Subcutaneous abdominal adipose tissue (tissue), 5 donors: ENCODE data around the gene FTO.

Experiments
- H3K27ac ChIP-seq: one replicate; pipeline ENCODE4 v1.7.0; 2013; ENCODE audit warnings: low read depth, mild to moderate bottlenecking, inconsistent platforms, low read length, moderate library complexity
- H3K27me3 ChIP-seq, 5 donors: one replicate each; pipeline ENCODE4 v1.7.0; 2013; ENCODE audit warnings: low read length in 5 of 5, inconsistent platforms in 1 of 5; ENCODE audit not compliant: control insufficient read depth in 5 of 5, insufficient read depth in 4 of 5
- H3K36me3 ChIP-seq, 5 donors: one replicate each; pipeline ENCODE4 v1.7.0; 2013; ENCODE audit warnings: low read length in 5 of 5; ENCODE audit not compliant: control insufficient read depth in 5 of 5, insufficient read depth in 5 of 5
- H3K4me1 ChIP-seq, 5 donors: one replicate each; pipeline ENCODE4 v1.7.0; 2013; ENCODE audit warnings: low read length in 5 of 5, mild to moderate bottlenecking in 3 of 5, moderate library complexity in 1 of 5; ENCODE audit not compliant: control insufficient read depth in 5 of 5, insufficient read depth in 5 of 5
- H3K4me3 ChIP-seq, 5 donors: one replicate each; pipeline ENCODE4 v1.7.0; 2013; ENCODE audit warnings: low read length in 5 of 5, low read depth in 1 of 5
- H3K9ac ChIP-seq, 5 donors: one replicate each; pipeline ENCODE4 v1.7.0; 2013; ENCODE audit warnings: low read length in 5 of 5, mild to moderate bottlenecking in 4 of 5, moderate library complexity in 3 of 5
- H3K9me3 ChIP-seq, 5 donors: one replicate each; pipeline ENCODE4 v1.7.0; 2013; ENCODE audit warnings: low read length in 5 of 5; ENCODE audit not compliant: control insufficient read depth in 5 of 5
- donor health status: healthy.
- donor health status: healthy.
- donor health status: healthy.
- donor health status: healthy.
- donor health status: healthy.

The FTO gene

DNA sequence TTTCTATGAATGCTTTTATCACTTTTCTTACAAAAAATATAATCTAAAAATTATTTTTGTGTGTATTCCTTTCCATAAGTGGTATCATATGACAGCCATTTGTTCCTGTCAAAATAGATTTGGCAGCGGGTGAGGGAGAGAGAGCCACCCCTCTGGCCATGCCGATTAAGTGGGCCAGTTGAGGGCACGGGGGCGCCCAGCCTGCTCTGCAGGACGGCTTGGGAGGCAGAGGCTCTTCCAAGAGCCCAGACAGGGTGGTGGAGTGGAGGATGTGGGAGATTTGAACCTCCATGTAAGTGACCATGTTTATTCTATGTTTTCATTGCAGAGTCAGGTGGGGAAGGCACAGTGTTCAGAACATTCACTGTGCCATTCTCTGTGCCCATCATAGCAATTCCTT, 493.8 kb downstream of the FTO start:
- Histone ChIP-seq H3K27me3 (peaks cover 0 to 3% (median 0%) of the 10 kb centered on the region in 5 donors), H3K4me1 (peaks cover 8 to 18% (median 16%) of the 10 kb centered on the region in 5 donors)

DNA sequence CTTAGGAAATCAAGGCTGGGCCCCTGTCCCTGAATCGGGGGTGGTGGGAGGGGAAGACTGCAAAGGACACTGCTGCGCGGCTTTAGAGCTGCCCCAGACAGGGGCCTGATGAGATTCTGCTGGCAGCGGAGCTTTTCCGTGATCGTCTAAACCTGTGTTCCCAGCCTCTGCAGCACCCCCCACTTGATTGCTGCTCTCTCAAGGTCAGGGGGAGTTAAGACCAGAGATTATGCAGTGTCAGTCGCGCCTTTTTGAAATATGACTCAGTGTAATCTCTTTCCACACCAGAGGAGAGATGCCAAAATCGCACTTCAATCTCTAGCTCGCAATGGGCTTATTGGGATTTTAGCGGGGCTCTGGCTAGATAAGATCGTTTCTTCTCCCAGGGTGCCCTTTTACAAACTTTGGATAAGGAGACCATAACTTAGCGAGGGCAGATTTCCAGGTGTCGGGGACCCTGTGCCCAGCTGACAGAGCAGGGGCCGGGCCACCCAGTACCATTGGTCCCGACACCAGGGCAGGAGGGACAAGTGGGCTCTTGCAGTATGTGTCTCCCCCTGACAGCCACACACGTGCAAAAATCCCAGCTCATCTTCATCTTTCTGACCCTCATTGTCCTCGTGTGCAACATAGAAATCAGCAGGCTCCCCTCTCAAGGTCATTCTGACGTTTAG, 495.7 kb downstream of the FTO start:
- Histone ChIP-seq H3K27ac (no peak overlapping the region), H3K36me3 (no peaks in the 10 kb centered on the region), H3K4me1 (peaks cover 2 to 4% (median 3%) of the 10 kb centered on the region in 5 donors), H3K27me3 (no peaks in the 10 kb centered on the region), H3K9me3 (no peaks in the 10 kb centered on the region), H3K4me3 (no peak overlapping the region), H3K9ac (no peak overlapping the region)

More for the DNA sequence above, 493.8 kb downstream of the FTO start:
- Histone ChIP-seq H3K9ac (no peak overlapping the region), H3K36me3 (no peaks in the 10 kb centered on the region), H3K4me3 (no peak overlapping the region), H3K9me3 (no peaks in the 10 kb centered on the region), H3K27ac (no peak overlapping the region)

- no peaks in the 10 kb centered on the region for H3K36me3 ChIP-seq
Observed at GRCh38 chr16:54200161-54200534, 496.2 kb downstream of the FTO start.

DNA sequence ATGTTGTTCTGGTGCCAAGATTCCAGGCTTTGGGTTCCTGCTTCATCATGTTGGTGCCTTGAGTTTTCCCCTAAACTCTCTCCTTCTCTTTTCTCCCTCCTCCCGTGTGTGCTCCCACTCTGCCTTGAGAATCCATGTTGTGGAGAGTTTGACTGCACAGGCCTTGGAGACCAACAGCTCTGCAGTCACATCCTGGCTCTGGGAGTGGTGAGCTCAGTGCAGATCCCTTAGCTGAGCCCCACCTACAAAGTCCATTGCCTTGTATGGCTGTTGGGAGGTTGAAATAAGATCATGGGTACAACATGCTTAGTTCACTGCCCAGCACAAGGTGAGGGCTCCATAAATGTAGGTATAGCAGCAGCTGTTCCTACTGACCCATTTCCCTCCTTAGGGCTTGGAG, 496.8 kb downstream of the FTO start:
- Histone ChIP-seq H3K9me3 (no peaks in the 10 kb centered on the region), H3K27me3 (no peaks in the 10 kb centered on the region), H3K36me3 (no peaks in the 10 kb centered on the region), H3K27ac (no peak overlapping the region), H3K4me3 (no peak overlapping the region), H3K9ac (no peak overlapping the region), H3K4me1 (no peaks in the 10 kb centered on the region)

More at GRCh38 chr16:54200161-54200534, 496.2 kb downstream of the FTO start:
- H3K27ac ChIP-seq = no peak overlapping the region
- H3K9me3 ChIP-seq = no peaks in the 10 kb centered on the region
- no peaks in the 10 kb centered on the region for H3K27me3 ChIP-seq
- H3K9ac ChIP-seq = no peak overlapping the region
- no peak overlapping the region for H3K4me3 ChIP-seq
- H3K4me1 ChIP-seq = no peaks in the 10 kb centered on the region

DNA sequence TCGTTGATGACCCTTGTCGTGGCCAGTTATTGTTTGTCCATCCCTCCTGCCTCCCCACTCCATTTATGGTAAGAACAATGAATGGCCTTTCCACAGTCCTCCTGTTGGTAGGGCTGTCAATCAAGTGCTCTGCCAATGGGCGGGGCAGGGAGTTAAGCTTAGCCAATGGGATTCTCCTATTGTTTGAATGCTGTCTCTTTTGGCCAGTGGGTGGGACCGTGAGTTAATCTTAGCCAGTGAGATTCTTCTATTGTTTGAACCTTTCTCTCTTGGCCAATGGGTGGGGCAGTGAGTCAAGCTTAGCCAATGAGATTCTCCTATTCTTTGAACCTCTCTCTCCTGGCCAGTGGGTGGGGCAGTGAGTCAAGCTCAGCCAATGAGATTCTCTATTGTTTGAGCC, 497.2 kb downstream of the FTO start:
- H3K9me3 ChIP-seq = no peaks in the 10 kb centered on the region
- H3K4me1 ChIP-seq = no peaks in the 10 kb centered on the region
- no peak overlapping the region for H3K4me3 ChIP-seq
- H3K27me3 ChIP-seq = no peaks in the 10 kb centered on the region
- H3K27ac ChIP-seq = no peak overlapping the region
- H3K36me3 ChIP-seq = no peaks in the 10 kb centered on the region
- no peak overlapping the region for H3K9ac ChIP-seq
